HG02588 (cell line): ENCODE measurements around the gene MGRN1.

ENCODE experiments used
- ATAC-seq: cut with Tn5 transposase; IDR thresholded peaks from one replicate; pipeline ENCODE4 v1.9.1; 2021; ENCODE audit warnings: mild to moderate bottlenecking, moderate library complexity; ENCODE audit not compliant: unreplicated experiment

Gene MGRN1

GRCh38 chr16:4603624-4604170, 20.9 kb upstream of the MGRN1 start:
- ATAC-seq, result no peak

GRCh38 chr16:4604401-4604800, 20.2 kb upstream of the MGRN1 start:
- ATAC-seq, result no peak

- no peak for ATAC-seq
Measured at GRCh38 chr16:4606354-4606753, 18.3 kb upstream of the MGRN1 start.

GRCh38 chr16:4607841-4608703, 16.6 kb upstream of the MGRN1 start:
- ATAC-seq, result no peak

- no peak for ATAC-seq
Measured at GRCh38 chr16:4608704-4608980, 16.0 kb upstream of the MGRN1 start.

- no peak for ATAC-seq
Measured at GRCh38 chr16:4609200-4610010, 15.2 kb upstream of the MGRN1 start.

- ATAC-seq, result no peak
Measured at GRCh38 chr16:4610011-4611005, 14.3 kb upstream of the MGRN1 start.

- ATAC-seq, result no peak
Measured at GRCh38 chr16:4611337-4612021, 13.1 kb upstream of the MGRN1 start.

GRCh38 chr16:4612474-4612931, 12.1 kb upstream of the MGRN1 start:
- no peak for ATAC-seq

GRCh38 chr16:4612977-4613635, 11.5 kb upstream of the MGRN1 start:
- ATAC-seq, result no peak

GRCh38 chr16:4613636-4614570, 10.7 kb upstream of the MGRN1 start:
- no peak for ATAC-seq

GRCh38 chr16:4614571-4615383, 9.8 kb upstream of the MGRN1 start, which contains the start of gene UBALD1:
TSS of gene UBALD1 (minus strand) at chr16:4614888. CDS start at chr16:4614797, 91 bp downstream.
- peak; percentile 56 for ATAC-seq

GRCh38 chr16:4615384-4616046, 9.1 kb upstream of the MGRN1 start:
- ATAC-seq, result no peak

- ATAC-seq, result peak; percentile 69
Measured at GRCh38 chr16:4616047-4616811, 8.4 kb upstream of the MGRN1 start.

GRCh38 chr16:4617880-4618279, 6.7 kb upstream of the MGRN1 start:
- ATAC-seq, result no peak
